ENCODE data around the gene PSAT1. TPM values are rescaled to one million over a fixed set of nuclear protein-coding genes. Genes with fewer than 3 reads are reported as not detected.

The PSAT1 gene
- total and polyA plus RNA-seq, 8 donors = 15.9 to 43.7 (median 30.5) TPM

DNA sequence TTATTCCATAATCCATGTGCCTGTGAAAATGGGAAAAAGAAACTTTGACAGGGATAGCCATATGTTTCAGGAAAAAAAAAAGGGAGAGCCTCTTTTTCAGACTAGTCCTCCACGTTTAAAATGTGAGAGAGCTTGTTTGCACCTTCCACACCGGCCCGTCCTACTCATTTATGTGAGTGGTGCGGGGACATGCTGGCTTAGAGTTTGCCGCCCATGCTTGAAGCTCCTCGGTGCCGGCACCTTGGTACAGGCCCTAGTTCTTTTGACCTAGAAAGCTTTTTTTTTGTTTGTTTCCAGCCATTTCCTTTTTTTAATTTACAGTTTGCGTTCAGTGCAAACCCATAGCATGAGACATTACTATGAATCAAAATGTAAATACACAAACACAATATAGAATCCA is 27.8 kb downstream of the PSAT1 start:
- ATAC-seq = no peak
- intact Hi-C loops (cut with DNase I) = no loop called here
- TF ChIP-seq, protein P1, sequence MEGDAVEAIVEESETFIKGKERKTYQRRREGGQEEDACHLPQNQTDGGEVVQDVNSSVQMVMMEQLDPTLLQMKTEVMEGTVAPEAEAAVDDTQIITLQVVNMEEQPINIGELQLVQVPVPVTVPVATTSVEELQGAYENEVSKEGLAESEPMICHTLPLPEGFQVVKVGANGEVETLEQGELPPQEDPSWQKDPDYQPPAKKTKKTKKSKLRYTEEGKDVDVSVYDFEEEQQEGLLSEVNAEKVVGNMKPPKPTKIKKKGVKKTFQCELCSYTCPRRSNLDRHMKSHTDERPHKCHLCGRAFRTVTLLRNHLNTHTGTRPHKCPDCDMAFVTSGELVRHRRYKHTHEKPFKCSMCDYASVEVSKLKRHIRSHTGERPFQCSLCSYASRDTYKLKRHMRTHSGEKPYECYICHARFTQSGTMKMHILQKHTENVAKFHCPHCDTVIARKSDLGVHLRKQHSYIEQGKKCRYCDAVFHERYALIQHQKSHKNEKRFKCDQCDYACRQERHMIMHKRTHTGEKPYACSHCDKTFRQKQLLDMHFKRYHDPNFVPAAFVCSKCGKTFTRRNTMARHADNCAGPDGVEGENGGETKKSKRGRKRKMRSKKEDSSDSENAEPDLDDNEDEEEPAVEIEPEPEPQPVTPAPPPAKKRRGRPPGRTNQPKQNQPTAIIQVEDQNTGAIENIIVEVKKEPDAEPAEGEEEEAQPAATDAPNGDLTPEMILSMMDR (IDR thresholded peaks at IDR 0.05) = no peak
- Histone ChIP-seq H3K27me3 (no peaks in the 10 kb centered on the region), H3K9me3 (no peaks in the 10 kb centered on the region), H3K27ac (no peak overlapping the region), H3K4me1 (no peaks in the 10 kb centered on the region), H3K36me3 (peaks cover 0 to 3% of the 10 kb centered on the region in 2 donors), H3K4me3 (no peak overlapping the region)
- DNase-seq = no peak

DNA sequence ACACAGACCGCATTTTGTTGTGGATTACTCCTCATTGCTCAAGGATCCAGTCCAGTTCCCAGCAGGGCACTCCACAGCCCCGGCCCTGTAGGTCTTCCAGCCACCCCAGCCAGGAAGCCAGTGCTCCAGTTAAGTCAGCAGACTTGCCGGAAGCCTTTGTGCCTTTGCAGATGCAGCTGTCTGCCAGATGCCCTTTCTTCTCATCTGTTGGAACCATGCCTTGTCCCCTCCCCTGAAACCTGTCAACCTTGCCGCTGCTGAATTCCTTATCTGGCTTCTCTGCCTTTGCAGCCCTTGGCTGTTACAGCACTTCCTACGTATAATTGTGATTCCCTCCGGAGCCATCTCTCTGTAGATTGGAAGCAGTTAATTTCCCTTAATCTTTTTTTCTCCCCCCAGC is 28.4 kb downstream of the PSAT1 start:
- Histone ChIP-seq H3K4me1 (no peaks in the 10 kb centered on the region), H3K27ac (no peak overlapping the region), H3K4me3 (no peak overlapping the region), H3K27me3 (no peaks in the 10 kb centered on the region), H3K9me3 (no peaks in the 10 kb centered on the region), H3K36me3 (no peaks in the 10 kb centered on the region)
- intact Hi-C loops (cut with DNase I) = no loop called here
- ATAC-seq = no peak
- peak in 2 of 4 donors; percentile 1 to 3 for DNase-seq
- TF ChIP-seq, protein P1 (IDR thresholded peaks at IDR 0.05) = no peak

DNA sequence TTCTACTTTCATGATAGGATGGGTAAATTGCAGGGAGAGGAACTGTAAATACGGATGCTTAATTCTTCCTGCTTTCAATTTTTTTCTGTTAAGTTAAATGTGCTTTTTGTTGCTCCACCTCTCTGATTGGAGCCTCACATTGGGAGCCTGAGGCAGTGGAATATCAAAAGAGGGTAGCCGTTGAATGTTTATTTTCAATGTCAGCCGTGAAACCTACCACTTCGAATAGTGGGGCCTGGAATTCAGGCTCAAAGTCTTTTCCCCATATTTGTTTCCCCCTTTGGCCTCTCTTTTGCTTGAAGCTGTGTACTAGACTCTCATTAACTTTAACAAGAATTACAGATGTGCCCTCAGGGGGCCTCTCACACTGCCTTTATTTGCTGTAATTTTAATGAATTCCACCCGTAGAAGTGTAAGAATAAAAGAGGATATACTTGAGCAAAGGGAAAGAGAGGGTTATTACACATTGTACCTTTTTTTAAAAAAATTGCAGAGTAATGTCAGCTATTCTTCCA is 29.0 kb downstream of the PSAT1 start:
- no peaks in the 10 kb centered on the region for H3K9me3 ChIP-seq
- intact Hi-C loops (cut with DNase I) = no loop called here
- DNase-seq (no peak), ATAC-seq (no peak)
- H3K36me3 ChIP-seq = no peaks in the 10 kb centered on the region
- no peaks in the 10 kb centered on the region for H3K27me3 ChIP-seq
- H3K4me3 ChIP-seq = no peak overlapping the region
- no peaks in the 10 kb centered on the region for H3K4me1 ChIP-seq
- TF ChIP-seq, protein P1 (IDR thresholded peaks at IDR 0.05) = no peak
- H3K27ac ChIP-seq = no peak overlapping the region

DNA sequence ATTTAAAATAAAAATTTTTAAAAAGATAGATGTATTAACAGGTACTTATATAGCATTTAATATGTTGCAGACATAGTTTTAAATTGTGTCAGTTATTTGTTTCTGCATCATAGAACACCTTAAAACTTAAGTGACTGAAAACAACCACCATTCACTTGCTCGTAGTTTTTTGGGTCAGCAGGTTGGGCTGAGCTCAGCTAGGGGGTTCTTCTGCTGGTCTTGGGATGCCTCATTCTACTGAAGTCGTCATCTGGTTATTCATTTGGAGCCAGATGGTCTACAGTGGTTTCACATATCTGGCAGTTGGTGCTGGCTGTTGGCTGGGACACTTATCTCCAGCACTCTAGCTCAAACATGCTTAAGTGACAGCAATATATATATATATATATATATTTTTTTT is 29.6 kb downstream of the PSAT1 start:
- intact Hi-C loops (cut with DNase I) = no loop called here
- Histone ChIP-seq H3K27ac (no peak overlapping the region), H3K4me1 (no peaks in the 10 kb centered on the region), H3K36me3 (no peaks in the 10 kb centered on the region), H3K27me3 (no peaks in the 10 kb centered on the region), H3K4me3 (no peak overlapping the region), H3K9me3 (no peaks in the 10 kb centered on the region)
- no peak for ATAC-seq
- DNase-seq = no peak
- TF ChIP-seq, protein P1 (IDR thresholded peaks at IDR 0.05) = no peak

DNA sequence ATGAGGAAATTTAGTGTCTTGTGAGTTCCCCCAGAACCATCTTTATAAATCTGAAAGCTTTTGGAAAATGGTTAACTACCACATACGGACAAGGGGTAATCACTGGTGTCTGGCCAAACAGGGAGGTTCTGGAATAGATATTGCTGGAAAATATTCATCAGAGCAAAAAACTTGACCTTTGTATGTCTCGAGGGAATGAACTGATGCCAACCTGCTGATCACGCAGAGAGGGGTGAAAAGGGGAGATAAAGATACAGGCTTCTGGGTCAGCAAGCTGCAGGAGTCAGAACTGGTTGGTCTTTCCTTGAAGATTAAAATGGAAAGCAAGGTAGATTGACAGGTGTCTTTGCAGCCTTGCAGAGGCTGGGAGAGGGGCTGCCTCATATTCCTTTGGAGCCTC is 35.5 kb downstream of the PSAT1 start:
- Histone ChIP-seq H3K36me3 (no peaks in the 10 kb centered on the region), H3K4me1 (no peaks in the 10 kb centered on the region), H3K27ac (no peak overlapping the region), H3K4me3 (no peak overlapping the region), H3K27me3 (no peaks in the 10 kb centered on the region), H3K9me3 (no peaks in the 10 kb centered on the region)
- intact Hi-C loops (cut with DNase I) = no loop called here
- ATAC-seq = no peak
- TF ChIP-seq, protein P1 (IDR thresholded peaks at IDR 0.05) = no peak
- DNase-seq = no peak
